NCI-H1436 treated with DMSO at 0.1 percent for 48 hours (cell line): ENCODE data around the gene ALOX12B.

ENCODE experiments used
- DNase-seq: peaks from one replicate; lab custom pipeline; 2025; lab: John Stamatoyannopoulos, UW

The ALOX12B gene

GRCh38 chr17:8087075-8087951 lies at the start of gene ALOX12B:
TSS of gene ALOX12B (minus strand) at chr17:8087716. CDS start at chr17:8087442, 274 bp downstream.
- no peak for DNase-seq

GRCh38 chr17:8133941-8134340 lies 46.4 kb upstream of the ALOX12B start:
- DNase-seq, result no peak

GRCh38 chr17:8133399-8133798 lies 45.9 kb upstream of the ALOX12B start:
- DNase-seq, result no peak

GRCh38 chr17:8131844-8132441 lies 44.4 kb upstream of the ALOX12B start:
- no peak for DNase-seq

GRCh38 chr17:8128125-8128784 lies 40.7 kb upstream of the ALOX12B start:
- no peak for DNase-seq

- no peak for DNase-seq
Measured at GRCh38 chr17:8126491-8127066, 39.1 kb upstream of the ALOX12B start.

GRCh38 chr17:8125947-8126490 lies 38.5 kb upstream of the ALOX12B start:
- no peak for DNase-seq

- DNase-seq, result no peak
Measured at GRCh38 chr17:8125154-8125946, 37.8 kb upstream of the ALOX12B start.

- DNase-seq, result no peak
Measured at GRCh38 chr17:8124350-8125153, 37.0 kb upstream of the ALOX12B start.

- no peak for DNase-seq
Measured at GRCh38 chr17:8123695-8124349, 36.3 kb upstream of the ALOX12B start, which contains the start of gene HES7. TSS of gene HES7 (minus strand) at chr17:8124106. CDS start at chr17:8124084, 22 bp downstream.

- DNase-seq, result no peak
Measured at GRCh38 chr17:8122924-8123694, 35.6 kb upstream of the ALOX12B start.

- DNase-seq, result no peak
Measured at GRCh38 chr17:8122422-8122923, 35.0 kb upstream of the ALOX12B start.

- DNase-seq, result no peak
Measured at GRCh38 chr17:8121681-8122421, 34.3 kb upstream of the ALOX12B start.

- no peak for DNase-seq
Measured at GRCh38 chr17:8121407-8121680, 33.8 kb upstream of the ALOX12B start.

- DNase-seq, result peak; percentile 40
Measured at GRCh38 chr17:8120520-8121406, 33.2 kb upstream of the ALOX12B start.

- DNase-seq, result peak; percentile 86
Measured at GRCh38 chr17:8119581-8120519, 32.3 kb upstream of the ALOX12B start.
